ENCODE results near the gene BAG5.
A peak's percentile ranks its signal among the peaks of the same experiment; 100 is the strongest.

BAG5 gene

DNA sequence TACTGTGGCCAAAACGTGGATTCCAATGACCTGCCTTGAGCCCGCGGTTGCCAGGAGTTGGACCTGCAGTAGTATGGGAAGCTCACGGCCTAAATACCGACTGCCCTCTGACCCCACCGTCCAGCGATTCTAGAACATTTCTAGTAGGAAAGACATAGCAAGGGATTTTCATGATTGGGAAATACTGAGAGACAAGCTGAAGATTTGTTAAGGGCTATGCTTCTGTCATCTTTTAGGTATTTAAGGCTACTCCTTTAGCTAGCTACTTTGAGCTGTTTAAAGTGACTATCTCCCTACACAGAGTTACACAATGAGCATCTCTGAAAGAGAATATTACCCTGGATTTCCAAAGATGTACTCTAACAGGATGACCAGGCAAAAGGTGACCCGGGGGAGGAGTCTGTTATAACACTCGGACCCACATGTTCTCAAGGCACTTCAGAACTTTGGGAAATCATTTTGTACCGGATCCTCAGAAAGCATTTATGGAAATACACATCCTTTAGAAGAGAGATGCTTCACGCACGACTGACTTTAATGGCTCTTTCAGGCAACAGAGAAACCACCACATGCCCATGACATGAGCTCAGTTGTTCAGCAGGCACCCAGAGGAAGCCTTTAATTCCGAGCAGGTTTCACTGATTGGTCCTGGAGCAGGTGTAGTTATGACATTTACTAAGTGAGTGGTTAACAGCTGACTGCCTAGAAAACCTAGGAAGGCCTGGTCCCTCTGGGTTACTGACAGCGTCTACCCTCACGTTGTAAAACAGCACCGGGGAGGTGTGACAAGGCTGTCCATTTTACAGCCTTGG, 4.2 kb downstream of the BAG5 start:
- no peak for TF ChIP-seq CTCF (IDR thresholded peaks at IDR 0.05)
- no peak for TF ChIP-seq ZFX (IDR thresholded peaks at IDR 0.05; ENCODE audit: borderline replicate concordance)
- H3K27ac ChIP-seq, result peak overlapping the region; percentile 24; the same call in 1 of the 2 replicates

DNA sequence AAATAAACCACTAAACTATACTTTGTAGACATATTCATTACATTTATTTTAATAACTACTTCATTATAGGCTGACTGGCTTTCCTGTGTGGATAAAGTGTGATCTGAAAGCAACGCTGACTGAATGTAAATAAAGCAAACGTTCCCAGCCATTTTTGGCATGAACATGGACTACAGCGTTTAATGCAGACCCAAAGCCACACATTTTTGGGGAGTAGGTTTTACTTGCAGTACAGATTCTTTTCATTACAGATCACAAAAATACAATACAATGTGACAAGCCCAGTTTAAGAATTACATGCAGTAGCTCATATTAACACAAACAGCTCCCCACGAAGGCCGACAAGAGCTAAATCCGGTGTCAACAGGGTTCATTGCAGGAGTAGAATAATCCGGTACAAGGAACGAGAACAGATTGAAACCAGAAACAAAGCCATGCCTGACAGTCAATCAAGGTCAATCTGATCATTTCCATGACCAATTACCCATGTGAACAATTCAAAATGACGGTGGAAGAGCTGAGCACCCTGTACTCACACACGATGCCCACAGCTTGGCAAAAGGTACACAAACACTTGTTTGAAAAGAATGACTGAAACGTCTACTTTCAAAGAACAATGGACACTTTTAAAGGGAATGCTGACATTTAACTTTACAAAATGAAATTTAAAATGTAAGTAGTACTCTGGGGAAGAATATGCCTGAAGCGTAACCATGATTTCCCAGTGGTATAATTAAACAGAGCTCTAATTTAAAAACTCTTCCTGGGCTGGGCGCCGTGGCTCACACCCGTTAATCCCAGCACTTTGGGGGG, 5.3 kb downstream of the BAG5 start:
- TF ChIP-seq CTCF (IDR thresholded peaks at IDR 0.05) (no peak), ZFX (IDR thresholded peaks at IDR 0.05; ENCODE audit: borderline replicate concordance) (no peak)

GRCh38 chr14:103555559-103556337, 6.7 kb downstream of the BAG5 start:
- TF ChIP-seq CTCF (IDR thresholded peaks at IDR 0.05) (no peak), ZFX (IDR thresholded peaks at IDR 0.05; ENCODE audit: borderline replicate concordance) (no peak)
- no peak overlapping the region for H3K27ac ChIP-seq

More for the DNA sequence above, 5.3 kb downstream of the BAG5 start:
- H3K27ac ChIP-seq, result 0 out of 2 replicates have a peak overlapping the region, but pooled peaks have one; percentile 7

DNA sequence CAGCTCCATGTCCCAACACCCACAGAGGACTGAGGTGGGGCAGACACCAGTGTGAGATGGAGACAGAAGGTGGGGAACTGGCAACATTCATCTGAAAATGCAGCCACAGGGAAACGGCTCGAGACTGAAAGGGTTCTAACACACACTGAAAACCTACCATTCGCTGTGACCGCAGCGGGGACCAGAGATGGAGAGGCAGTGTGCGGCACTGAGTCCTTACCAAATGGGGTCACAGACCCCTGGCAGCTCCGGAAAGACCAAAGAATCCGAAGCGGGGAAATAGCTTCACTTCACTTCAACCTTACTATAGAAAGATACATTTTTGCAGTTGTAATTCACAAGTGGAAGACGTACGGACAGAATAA, 9.6 kb downstream of the BAG5 start:
- TF ChIP-seq ZFX (IDR thresholded peaks at IDR 0.05; ENCODE audit: borderline replicate concordance) (no peak), CTCF (IDR thresholded peaks at IDR 0.05) (no peak)
- no peak overlapping the region for H3K27ac ChIP-seq

- TF ChIP-seq CTCF (IDR thresholded peaks at IDR 0.05), result no peak
Observed at GRCh38 chr14:103552011-103552845, 10.2 kb downstream of the BAG5 start.

DNA sequence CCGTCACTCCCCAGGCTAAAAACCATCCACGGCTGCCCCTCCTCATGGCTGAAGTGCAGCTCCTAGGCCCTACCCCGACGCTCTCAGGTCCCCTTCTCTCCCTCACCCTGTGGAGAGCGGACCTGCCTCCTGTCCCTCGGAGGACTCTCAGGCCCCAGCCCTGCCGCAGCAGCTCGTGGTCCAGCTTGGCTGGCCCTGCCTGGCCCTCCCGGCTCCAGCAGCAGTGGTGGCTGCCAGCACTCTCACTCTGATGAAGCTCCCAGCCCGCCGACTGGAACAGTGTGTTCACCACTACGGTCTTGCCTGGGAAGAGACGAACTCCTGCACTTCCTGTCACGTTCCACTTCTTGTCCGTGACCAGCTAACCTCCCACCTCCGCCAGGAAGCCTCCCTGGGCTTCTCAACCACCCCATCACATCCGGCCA, 11.1 kb downstream of the BAG5 start:
- no peak for TF ChIP-seq ZFX (IDR thresholded peaks at IDR 0.05; ENCODE audit: borderline replicate concordance)
- TF ChIP-seq CTCF (IDR thresholded peaks at IDR 0.05), result no peak
- H3K27ac ChIP-seq, result no peak overlapping the region

More at GRCh38 chr14:103552011-103552845, 10.2 kb downstream of the BAG5 start:
- H3K27ac ChIP-seq, result no peak overlapping the region
